Measurements from ENCODE around the gene DLGAP4.

- TF ChIP-seq CTCF (IDR thresholded peaks at IDR 0.05) (no peak), POLR2A (IDR thresholded peaks at IDR 0.05) (no peak)
Measured at GRCh38 chr20:36317675-36318074, 11.5 kb downstream of the DLGAP4 start.

Measured in ovary (tissue), 3 donors.